ENCODE results near the gene SIN3A.
A peak's percentile ranks its signal among the peaks of the same experiment; 100 is the strongest.
"Not testable (repeated sequence)": the region's sequence is repeated elsewhere in the genome, so short reads cannot be mapped to it uniquely, and the experiment has no call there.

The SIN3A gene

GRCh38 chr15:75357976-75358673, 93.4 kb downstream of the SIN3A start:
- DNase-seq = no peak

GRCh38 chr15:75356517-75356916, 95.0 kb downstream of the SIN3A start:
- no peak for DNase-seq

- no peak for DNase-seq
Measured at GRCh38 chr15:75356006-75356405, 95.5 kb downstream of the SIN3A start.

- no peak for DNase-seq
Measured at GRCh38 chr15:75355369-75355768, 96.1 kb downstream of the SIN3A start.

GRCh38 chr15:75354454-75354853, 97.0 kb downstream of the SIN3A start:
- DNase-seq = no peak

GRCh38 chr15:75353604-75354003, 97.9 kb downstream of the SIN3A start:
- no peak for DNase-seq

- no peak for DNase-seq
Measured at GRCh38 chr15:75352186-75353080, 99.1 kb downstream of the SIN3A start.

- DNase-seq = no peak
Measured at GRCh38 chr15:75350601-75351361, 100.7 kb downstream of the SIN3A start.

- DNase-seq = no peak
Measured at GRCh38 chr15:75349851-75350588, 101.5 kb downstream of the SIN3A start.

GRCh38 chr15:75349351-75349669, 102.2 kb downstream of the SIN3A start:
- DNase-seq = not testable (repeated sequence)

- peak in 9 of 51 donors; percentile 6 to 40 (median 21) for DNase-seq
Measured at GRCh38 chr15:75348562-75349350, 102.7 kb downstream of the SIN3A start.

- DNase-seq = peak in 5 of 51 donors; percentile 25 to 43 (median 39)
Measured at GRCh38 chr15:75348034-75348561, 103.4 kb downstream of the SIN3A start.

GRCh38 chr15:75347222-75348033, 104.1 kb downstream of the SIN3A start:
- DNase-seq = peak in 47 of 51 donors; percentile 21 to 86 (median 55)

GRCh38 chr15:75346796-75347221, 104.7 kb downstream of the SIN3A start, which contains the start of gene NEIL1:
NEIL1 (plus strand) TSS chr15:75347039; CDS start chr15:75348906, 1,867 bp downstream.
- peak in 4 of 51 donors; percentile 17 to 70 (median 39) for DNase-seq

GRCh38 chr15:75343953-75344352, 107.5 kb downstream of the SIN3A start:
- DNase-seq = peak in 11 of 51 donors; percentile 4 to 32 (median 16)

- no peak for DNase-seq
Measured at GRCh38 chr15:75342221-75342620, 109.3 kb downstream of the SIN3A start.

GRCh38 chr15:75339531-75340240, 111.8 kb downstream of the SIN3A start:
- no peak for DNase-seq

- DNase-seq = no peak
Measured at GRCh38 chr15:75338661-75339240, 112.7 kb downstream of the SIN3A start.
